Stimulated activated CD4-positive, alpha-beta T cell treated with anti-CD3 and anti-CD28 coated beads, Interleukin-4, amount 100 ng/mL, for 1 hour (primary cell): Measurements from ENCODE around the gene ZNF236.
"Not testable (repeated sequence)": the region's sequence is repeated elsewhere in the genome, so short reads cannot be mapped to it uniquely, and the experiment has no call there.

Source experiments
- DNase-seq: peaks from one replicate; pipeline ENCODE4 v3.0.0-alpha.2; 2020

The ZNF236 gene

GRCh38 chr18:76977684-76978232 lies 155.4 kb downstream of the ZNF236 start:
- no peak for DNase-seq

DNA sequence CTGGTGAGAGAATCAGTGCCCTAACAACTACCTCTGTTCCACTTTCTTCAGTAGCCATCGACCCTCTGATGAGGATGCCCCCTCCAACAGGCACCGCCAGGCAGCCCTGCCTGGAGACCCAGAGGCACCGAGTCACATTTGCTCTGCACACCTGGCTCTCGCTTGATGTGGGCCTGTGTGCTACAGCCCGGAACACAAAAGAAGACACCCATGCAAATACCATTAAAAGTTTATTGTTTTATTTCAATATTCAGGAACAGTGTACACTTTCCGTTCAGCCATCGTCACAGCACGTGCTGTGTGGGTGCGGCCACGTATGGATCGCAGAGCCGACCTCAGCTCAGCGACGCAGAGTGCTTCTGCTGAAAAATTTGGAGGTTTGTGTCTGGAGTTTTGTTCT lies 156.3 kb downstream of the ZNF236 start:
- DNase-seq: no peak

DNA sequence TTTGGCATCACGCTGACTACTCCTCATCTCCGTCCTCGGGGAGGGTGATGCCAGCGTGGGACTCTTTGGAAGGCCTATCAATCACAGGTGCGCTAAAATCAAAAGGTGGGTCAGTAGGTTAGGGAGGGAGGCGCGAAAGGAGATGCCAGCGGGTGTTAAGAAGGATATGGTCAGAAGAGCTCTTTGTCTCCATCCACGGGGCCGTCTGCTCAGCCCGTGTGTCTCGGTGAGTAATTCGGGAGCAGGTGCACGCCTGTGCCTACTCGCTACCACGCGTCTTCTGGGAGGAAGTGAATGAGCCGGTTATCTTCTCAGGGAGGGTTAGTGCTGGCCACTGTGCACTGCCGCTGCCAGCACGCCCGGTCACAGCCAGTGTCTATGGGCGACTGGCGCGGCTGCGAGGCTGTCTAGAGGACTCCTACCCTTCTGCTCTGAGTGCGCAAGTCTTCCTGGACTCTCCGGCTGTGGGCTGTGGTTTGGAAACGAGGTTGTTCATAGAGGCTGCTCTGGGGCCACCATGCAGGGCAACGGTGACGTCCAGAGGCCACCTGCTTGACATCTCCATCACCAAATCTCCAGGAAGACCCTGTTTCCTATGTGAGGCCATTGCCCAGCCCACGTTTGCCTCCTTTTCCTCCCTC lies 156.9 kb downstream of the ZNF236 start:
- no peak for DNase-seq

DNA sequence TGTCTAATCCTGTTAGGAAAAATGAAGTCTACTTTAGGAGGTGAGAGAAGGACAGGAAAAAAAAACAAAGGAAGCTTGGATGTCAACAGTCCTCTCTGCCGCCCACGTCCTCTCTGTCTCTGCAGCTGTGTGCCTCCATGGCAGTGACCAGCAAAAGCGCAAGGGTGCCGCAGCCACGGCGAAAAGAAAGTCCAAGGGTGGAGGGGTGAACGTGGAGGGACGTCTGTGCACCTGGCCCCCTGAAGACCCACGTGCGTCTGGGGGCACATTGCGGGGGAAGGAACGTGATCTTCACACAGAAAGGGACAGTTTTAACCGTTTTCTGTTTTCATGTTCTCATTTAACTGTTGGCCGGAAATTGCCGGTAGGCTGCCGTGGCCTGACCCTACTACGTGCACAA lies 157.5 kb downstream of the ZNF236 start:
- no peak for DNase-seq

GRCh38 chr18:76980663-76981395 lies 158.5 kb downstream of the ZNF236 start:
- DNase-seq: no peak

DNA sequence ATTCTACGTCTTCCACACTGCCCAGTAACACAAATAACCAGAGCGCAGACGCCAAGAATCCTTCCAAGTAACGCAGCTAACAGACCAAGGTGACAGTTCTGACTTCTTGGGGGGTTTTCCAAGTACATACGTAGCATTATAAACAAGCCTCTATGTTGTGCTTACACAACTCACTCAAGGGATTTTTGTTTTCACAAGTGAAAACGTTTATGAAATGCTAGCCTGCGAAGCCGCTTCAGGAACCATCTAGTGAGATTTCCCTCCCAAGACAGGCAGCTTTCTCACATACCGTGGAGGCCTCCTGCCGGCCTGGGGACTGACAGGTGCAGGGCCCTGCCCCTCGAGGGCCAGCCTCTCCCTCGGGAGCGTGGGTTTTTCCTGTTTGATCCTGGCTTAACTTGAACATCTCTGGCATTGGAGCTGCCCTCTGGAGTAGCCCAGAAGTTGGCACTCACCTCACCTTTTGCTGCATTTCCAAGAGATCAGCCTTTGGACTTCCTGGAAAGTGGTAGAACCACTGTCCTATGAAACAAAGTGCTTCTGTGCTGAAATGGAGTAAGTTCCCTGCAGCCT lies 159.1 kb downstream of the ZNF236 start:
- no peak for DNase-seq

DNA sequence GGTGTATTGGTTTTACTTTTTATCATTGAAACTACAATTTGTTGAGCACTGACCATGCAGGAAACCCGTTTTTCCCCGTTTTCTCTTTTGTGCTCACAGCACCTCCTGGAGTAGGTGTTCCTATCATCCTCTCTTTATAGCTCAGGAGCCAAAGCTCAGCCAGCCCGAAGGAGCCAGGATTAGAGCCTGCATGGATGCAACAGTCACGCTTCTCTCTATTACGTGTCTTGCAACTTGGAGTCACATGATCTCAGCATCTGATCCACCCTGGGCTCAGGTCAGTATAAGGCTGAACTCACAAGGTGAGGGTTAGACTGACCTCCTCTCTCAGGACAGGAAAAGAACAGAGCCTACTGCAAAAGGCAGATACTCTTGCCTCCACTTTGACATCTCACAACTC lies 159.7 kb downstream of the ZNF236 start:
- no peak for DNase-seq

DNA sequence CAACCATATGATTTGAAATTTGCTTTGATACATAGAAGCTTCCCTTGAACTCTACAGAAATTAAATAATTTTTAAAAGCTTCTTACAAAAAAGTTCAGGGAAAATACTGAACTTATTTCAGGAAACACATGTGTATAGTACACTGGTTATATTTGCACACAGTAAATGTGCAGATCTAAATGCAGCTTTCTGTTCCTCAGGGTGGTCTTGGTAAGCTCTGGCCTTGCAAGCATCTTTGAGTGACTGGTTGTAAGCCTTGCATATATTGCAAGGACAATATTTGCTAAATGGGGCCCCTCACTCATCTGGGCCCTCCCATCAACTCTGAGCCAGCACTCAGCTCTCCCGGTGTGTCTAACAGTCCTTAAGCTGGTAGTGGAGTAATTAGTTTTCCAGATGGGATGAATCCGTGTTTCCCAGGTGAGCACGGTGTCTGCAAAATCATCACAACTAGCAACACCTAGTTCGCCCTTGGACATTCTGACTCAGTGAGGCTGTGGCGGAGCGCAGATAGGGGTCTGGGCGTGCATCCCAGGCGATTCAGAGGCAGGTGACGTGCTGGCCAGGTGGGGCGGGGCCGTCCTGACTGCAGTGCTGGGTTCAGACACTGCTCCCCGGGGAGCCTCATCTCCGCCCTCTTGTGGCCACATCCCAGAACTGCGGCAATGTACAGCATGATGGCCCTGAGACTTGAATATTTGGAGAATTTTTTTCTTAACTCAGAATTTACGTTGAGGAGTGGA lies 160.7 kb downstream of the ZNF236 start:
- peak; percentile 87 for DNase-seq

- DNase-seq: no peak
These were observed 161.3 kb downstream of the ZNF236 start for GRCh38 chr18:76983613-76984051.

GRCh38 chr18:76984193-76985155 lies 162.1 kb downstream of the ZNF236 start:
- no peak for DNase-seq

- DNase-seq: no peak
These were observed 163.0 kb downstream of the ZNF236 start for GRCh38 chr18:76985156-76985950.

GRCh38 chr18:76985951-76986236 lies 163.5 kb downstream of the ZNF236 start:
- no peak for DNase-seq

DNA sequence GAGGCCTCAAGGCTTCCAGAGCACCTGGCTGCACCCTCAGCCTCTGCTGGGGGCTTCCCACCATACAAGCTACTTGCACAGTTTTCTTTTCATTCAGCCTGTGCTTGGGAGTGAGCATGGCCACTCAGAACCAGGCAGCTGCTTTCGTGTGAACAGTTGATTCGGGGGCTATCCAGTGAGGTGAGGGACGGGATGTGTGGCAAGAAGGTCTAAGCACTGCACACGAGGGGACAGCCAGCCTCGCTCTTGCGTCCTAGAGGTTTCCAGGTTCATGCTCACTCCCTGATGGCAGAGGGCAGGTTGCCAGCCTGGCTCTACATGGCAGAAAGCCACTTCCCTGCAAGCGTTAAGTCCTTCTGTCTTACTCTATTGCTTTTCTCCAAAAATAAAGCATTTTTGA lies 164.0 kb downstream of the ZNF236 start:
- no peak for DNase-seq

- no peak for DNase-seq
These were observed 165.9 kb downstream of the ZNF236 start for GRCh38 chr18:76988031-76988826.

- no peak for DNase-seq
These were observed 166.7 kb downstream of the ZNF236 start for GRCh38 chr18:76988827-76989646.

DNA sequence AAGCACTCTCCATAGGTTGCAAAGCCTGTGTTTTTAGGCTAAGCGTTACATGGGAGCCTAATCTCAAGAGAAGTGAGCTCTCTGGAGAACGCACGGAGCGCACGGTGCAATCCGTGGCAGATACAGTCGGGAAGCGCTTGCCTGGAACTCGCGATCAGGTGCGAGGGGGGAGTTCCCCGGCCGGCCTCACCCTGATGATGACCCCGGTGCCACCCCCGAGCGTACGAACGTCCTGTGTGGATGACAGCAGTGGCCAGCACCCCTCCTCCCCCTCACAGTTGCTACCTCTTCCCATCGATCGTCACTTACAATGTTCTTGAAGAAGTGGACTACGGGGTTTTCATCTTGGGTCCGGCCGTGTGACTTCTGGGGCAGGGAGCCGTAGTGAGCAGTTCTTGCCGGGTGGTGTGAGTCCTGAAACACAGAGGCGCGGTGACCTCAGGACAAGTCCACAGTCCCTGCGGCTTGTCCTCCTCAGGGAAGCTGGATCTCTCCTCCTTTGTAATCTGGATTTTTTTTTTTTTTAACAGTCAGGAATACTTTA lies 167.4 kb downstream of the ZNF236 start:
- no peak for DNase-seq

DNA sequence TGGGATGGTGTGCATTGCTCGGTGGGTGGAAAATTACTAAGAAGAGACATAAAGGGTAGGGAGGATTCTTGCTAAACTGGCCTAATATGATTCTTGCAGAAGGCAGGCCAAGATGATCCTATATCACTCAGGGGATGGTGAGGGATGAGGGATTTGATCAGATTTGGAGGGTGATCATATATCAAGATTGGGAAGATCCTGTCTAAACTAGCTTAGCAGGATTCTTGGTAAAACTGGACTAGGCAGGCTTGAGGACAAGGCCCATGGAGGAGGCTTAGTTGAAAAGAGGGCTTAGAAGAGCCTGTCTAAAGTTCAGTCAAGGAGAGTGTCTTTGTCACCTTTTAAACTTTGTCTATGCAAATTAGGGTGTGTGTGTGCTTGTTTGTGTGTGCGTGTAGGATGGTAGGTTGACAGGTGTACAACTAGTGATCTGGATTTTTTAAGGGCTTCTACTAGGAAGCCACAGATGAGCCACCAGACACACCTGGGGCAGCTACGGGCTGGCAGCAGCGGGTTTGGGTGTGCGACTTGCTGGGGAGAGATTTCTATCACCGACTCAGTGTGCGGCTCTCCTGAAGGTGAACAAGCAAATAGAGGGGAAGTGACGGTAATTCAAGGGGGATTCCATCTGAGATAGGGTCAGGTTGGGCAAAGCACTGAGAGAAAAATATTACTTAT lies 168.1 kb downstream of the ZNF236 start:
- DNase-seq: not testable (repeated sequence)

DNA sequence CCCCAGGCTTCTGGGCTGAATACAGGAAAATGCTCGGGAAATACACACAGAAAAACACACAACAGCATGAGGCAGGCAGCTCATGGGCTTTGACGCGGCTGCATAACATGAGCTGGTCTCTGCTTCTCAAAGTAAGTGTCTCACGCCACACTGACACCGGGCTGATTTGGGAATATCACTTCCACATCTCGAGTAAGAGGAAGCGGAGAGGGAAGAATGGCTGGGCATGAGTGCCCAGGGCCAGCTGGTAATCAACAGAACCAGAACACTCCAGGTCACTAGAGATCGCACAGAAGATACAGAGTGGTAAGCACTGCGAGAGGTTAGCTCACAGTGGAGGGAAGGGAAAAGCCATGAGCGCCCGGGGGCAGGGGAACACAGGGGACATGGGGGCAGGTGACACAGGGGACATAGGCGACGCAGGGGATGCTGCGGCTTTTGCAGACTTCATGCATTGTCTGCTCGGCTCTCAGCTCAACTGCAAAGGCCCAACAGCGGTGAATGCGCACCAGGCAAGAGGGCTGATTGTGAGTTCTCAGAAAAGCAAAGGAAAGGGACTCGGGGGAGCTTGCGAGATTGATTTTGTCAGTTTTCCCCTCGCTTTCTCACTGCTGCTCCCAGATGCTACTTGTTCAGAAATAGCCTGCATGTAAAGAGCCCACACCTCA lies 168.8 kb downstream of the ZNF236 start:
- DNase-seq: no peak
